ENCODE data around the gene DAO. TPM values are rescaled to one million over a fixed set of nuclear protein-coding genes. Genes with fewer than 3 reads are reported as not detected.

Gene DAO
- polyA plus RNA-seq, 1 donor from 2014 or later: not detected

DNA sequence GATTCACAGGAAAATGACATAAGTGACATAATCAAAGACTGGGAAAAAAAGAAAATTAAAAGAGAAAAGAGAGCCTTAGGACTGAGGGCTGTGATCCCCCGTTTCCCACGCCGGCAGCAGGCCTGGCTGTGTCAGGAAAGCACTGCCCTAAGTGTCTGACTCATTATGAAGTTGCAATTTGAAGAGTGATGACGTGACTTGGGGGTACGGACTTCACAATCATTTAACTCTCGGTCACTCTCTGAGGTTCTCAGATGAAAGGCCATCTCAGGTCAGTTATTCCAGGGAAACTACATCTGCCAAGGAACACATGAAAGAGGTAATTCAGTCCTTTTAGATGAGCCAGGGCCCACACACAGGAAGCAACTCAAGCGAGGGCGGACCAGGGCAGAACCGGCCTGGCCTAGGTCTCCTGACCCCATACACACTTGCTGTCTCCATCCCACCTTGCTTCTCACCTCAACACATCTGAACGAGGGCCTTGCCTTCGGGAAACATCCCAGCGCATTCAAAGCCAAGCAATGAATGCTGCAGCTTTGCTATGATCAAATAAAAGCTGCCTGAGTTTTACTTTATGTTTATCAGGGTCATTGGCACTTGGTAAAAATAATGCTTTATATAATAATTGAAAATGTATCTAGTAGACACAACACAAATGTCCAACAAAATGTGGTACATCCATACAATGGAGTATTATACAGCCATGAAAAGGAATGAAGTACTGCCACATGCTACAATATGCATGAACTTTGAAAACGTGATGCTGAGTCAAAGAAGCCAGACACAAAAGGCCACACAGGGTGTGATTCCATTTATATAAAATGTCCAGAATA is 25.2 kb upstream of the DAO start:
- no peak overlapping the region for H2AFZ ChIP-seq (ENCODE audit: low read depth, low read length)
- H3K9me3 ChIP-seq (ENCODE audit: low read length): no peaks in the 10 kb centered on the region
- TF ChIP-seq EZH2 (IDR thresholded peaks at IDR 0.05; ENCODE audit: borderline replicate concordance, insufficient read depth, low read length, poor library complexity, severe bottlenecking) (no peak), TAF1 (IDR thresholded peaks at IDR 0.05; ENCODE audit: low read depth) (no peak), SMC3 (conservative IDR thresholded peaks at IDR 0.05; ENCODE audit: poor library complexity) (no peak), MXI1 (conservative IDR thresholded peaks at IDR 0.05; ENCODE audit: poor library complexity, severe bottlenecking) (no peak), RAD21 (conservative IDR thresholded peaks at IDR 0.05) (no peak), POLR2AphosphoS5 (IDR thresholded peaks at IDR 0.05) (no peak), EP300 (conservative IDR thresholded peaks at IDR 0.05; ENCODE audit: poor library complexity, severe bottlenecking) (no peak)
- TF ChIP-seq, protein P1, sequence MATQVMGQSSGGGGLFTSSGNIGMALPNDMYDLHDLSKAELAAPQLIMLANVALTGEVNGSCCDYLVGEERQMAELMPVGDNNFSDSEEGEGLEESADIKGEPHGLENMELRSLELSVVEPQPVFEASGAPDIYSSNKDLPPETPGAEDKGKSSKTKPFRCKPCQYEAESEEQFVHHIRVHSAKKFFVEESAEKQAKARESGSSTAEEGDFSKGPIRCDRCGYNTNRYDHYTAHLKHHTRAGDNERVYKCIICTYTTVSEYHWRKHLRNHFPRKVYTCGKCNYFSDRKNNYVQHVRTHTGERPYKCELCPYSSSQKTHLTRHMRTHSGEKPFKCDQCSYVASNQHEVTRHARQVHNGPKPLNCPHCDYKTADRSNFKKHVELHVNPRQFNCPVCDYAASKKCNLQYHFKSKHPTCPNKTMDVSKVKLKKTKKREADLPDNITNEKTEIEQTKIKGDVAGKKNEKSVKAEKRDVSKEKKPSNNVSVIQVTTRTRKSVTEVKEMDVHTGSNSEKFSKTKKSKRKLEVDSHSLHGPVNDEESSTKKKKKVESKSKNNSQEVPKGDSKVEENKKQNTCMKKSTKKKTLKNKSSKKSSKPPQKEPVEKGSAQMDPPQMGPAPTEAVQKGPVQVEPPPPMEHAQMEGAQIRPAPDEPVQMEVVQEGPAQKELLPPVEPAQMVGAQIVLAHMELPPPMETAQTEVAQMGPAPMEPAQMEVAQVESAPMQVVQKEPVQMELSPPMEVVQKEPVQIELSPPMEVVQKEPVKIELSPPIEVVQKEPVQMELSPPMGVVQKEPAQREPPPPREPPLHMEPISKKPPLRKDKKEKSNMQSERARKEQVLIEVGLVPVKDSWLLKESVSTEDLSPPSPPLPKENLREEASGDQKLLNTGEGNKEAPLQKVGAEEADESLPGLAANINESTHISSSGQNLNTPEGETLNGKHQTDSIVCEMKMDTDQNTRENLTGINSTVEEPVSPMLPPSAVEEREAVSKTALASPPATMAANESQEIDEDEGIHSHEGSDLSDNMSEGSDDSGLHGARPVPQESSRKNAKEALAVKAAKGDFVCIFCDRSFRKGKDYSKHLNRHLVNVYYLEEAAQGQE (IDR thresholded peaks at IDR 0.05; ENCODE audit: borderline replicate concordance): no peak
- TF ChIP-seq, protein P2, sequence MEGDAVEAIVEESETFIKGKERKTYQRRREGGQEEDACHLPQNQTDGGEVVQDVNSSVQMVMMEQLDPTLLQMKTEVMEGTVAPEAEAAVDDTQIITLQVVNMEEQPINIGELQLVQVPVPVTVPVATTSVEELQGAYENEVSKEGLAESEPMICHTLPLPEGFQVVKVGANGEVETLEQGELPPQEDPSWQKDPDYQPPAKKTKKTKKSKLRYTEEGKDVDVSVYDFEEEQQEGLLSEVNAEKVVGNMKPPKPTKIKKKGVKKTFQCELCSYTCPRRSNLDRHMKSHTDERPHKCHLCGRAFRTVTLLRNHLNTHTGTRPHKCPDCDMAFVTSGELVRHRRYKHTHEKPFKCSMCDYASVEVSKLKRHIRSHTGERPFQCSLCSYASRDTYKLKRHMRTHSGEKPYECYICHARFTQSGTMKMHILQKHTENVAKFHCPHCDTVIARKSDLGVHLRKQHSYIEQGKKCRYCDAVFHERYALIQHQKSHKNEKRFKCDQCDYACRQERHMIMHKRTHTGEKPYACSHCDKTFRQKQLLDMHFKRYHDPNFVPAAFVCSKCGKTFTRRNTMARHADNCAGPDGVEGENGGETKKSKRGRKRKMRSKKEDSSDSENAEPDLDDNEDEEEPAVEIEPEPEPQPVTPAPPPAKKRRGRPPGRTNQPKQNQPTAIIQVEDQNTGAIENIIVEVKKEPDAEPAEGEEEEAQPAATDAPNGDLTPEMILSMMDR (IDR thresholded peaks at IDR 0.05; ENCODE audit: poor library complexity, severe bottlenecking): no peak
- H3K79me2 ChIP-seq (replicated peaks; ENCODE audit: insufficient read depth, low read length): peaks cover 24% of the 10 kb centered on the region
- no peak overlapping the region for H3K4me2 ChIP-seq (ENCODE audit: low read length)
- no peaks in the 10 kb centered on the region for H4K20me1 ChIP-seq (ENCODE audit: insufficient read depth)
- no peaks in the 10 kb centered on the region for H3K27me3 ChIP-seq (ENCODE audit: insufficient read depth, low read depth, low read length)
- H3K4me3 ChIP-seq (ENCODE audit: low read length): no peak overlapping the region
- no peaks in the 10 kb centered on the region for H3K9me2 ChIP-seq (ENCODE audit: insufficient read depth, low read length)
- H3K36me3 ChIP-seq (ENCODE audit: insufficient read depth, low read length): no peaks in the 10 kb centered on the region
- no peak overlapping the region for H3K27ac ChIP-seq (ENCODE audit: low read length)
- H3K9ac ChIP-seq (ENCODE audit: low read length): no peak overlapping the region
- no peaks in the 10 kb centered on the region for H3F3A ChIP-seq (ENCODE audit: insufficient read depth, low read length, poor library complexity, severe bottlenecking)

DNA sequence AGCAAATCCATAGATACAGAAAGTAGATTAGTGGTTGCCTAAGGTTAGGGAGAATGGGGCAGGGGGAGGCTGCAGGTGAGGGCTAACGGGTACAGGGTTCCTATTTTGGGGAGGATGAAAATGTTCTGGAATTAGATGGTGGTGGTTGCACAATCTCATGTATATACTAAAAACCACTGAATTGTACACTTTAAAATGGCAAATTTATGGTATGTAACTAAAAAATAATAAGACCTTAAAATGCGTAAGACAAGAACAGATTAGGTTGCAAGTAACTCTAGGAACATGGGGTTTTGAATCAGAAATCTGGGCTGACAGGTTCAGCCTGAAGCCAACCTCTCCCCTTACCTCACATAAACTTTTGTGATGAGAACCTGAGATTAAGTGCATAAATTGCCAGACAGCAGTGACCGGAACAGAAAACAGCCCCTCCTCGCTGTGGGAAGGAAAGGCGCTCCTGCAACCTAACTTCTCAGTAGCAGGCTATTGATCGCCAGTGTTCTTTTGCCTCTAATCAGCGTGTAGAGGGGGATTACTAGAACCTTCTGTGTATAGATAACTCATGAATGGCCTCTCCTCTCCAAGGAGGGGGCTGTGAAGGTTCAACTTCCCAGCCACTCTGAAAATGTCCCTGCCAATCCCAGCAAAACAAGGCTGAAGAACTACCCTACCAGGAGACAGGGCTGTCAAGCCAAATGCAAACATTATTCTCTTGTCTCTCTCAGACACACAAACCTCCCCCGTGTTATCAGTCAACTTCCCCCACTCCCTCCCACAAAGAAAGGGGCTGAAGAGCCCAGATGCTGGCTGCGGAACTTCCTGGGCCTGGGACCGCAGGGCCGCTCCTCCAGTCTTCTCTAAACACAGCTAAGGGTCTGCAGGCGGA is 24.4 kb upstream of the DAO start:
- Histone ChIP-seq H3K79me2 (replicated peaks; ENCODE audit: insufficient read depth, low read length) (peaks cover 24% of the 10 kb centered on the region), H3K9me2 (ENCODE audit: insufficient read depth, low read length) (no peaks in the 10 kb centered on the region), H3K36me3 (ENCODE audit: insufficient read depth, low read length) (no peaks in the 10 kb centered on the region), H3K4me2 (ENCODE audit: low read length) (no peak overlapping the region), H3F3A (ENCODE audit: insufficient read depth, low read length, poor library complexity, severe bottlenecking) (no peaks in the 10 kb centered on the region), H3K4me3 (ENCODE audit: low read length) (peak overlapping the region; percentile 77), H3K9ac (ENCODE audit: low read length) (peak overlapping the region; percentile 79), H3K9me3 (ENCODE audit: low read length) (no peaks in the 10 kb centered on the region), H4K20me1 (ENCODE audit: insufficient read depth) (no peaks in the 10 kb centered on the region), H3K27me3 (ENCODE audit: insufficient read depth, low read depth, low read length) (no peaks in the 10 kb centered on the region), H3K27ac (ENCODE audit: low read length) (no peak overlapping the region), H2AFZ (ENCODE audit: low read depth, low read length) (no peak overlapping the region)
- no peak for TF ChIP-seq EP300 (conservative IDR thresholded peaks at IDR 0.05; ENCODE audit: poor library complexity, severe bottlenecking)
- TF ChIP-seq, protein P2 (IDR thresholded peaks at IDR 0.05; ENCODE audit: poor library complexity, severe bottlenecking): no peak
- TF ChIP-seq MXI1 (conservative IDR thresholded peaks at IDR 0.05; ENCODE audit: poor library complexity, severe bottlenecking): no peak
- no peak for TF ChIP-seq EZH2 (IDR thresholded peaks at IDR 0.05; ENCODE audit: borderline replicate concordance, insufficient read depth, low read length, poor library complexity, severe bottlenecking)
- no peak for TF ChIP-seq POLR2AphosphoS5 (IDR thresholded peaks at IDR 0.05)
- TF ChIP-seq RAD21 (conservative IDR thresholded peaks at IDR 0.05): no peak
- TF ChIP-seq, protein P1 (IDR thresholded peaks at IDR 0.05; ENCODE audit: borderline replicate concordance): no peak
- TF ChIP-seq SMC3 (conservative IDR thresholded peaks at IDR 0.05; ENCODE audit: poor library complexity): no peak
- no peak for TF ChIP-seq TAF1 (IDR thresholded peaks at IDR 0.05; ENCODE audit: low read depth)

Measured in neural cell (in vitro differentiated cells).